K562 treated with DMSO at 1 percent for 24 hours (cell line): ENCODE measurements around the gene SAMD8. TPM values are rescaled to one million over a fixed set of nuclear protein-coding genes. Genes with fewer than 3 reads are reported as not detected.

Experiments
- total RNA-seq: library from RNA; unstranded; fragments of 300-600 nt; gene quantifications from 2 replicates; pipeline ENCODE4 v1.2.3, GENCODE V29; 2022; ENCODE audit warnings: low read depth; ENCODE audit not compliant: insufficient read depth

SAMD8 gene
- total RNA-seq: 7.4 and 7.9 TPM in 2 replicates

DNA sequence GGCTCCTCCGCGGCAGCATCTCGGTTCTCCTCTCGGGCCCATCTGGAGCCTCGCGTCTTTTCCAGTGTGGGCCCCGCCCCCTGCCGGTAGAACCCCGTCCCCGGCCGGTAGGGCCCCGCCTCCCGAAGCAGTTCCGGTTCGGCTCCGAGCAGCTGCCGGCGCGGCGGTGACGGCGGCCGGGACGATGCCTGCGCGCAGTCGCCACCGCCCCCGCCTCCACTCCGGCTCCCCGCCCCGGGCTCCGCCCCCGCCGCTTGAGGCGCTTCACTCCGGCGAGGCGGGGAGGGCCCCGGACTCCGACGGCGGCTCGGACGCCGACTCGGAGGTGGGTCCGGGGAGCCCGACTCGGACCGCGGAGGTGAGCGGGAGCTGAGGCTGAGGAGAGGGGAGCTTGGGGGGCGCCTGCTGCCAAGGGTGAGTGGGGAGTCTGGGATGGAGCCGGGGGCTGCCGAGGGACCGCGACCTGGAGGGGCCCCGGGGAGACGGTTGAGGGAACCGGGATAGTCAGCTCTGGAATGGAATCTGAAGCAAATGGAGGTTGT is at the start of gene SAMD8:
Gene SAMD8, plus strand, starts transcription at position 292 of the 542 bp plus-strand sequence. CDS start 38,873 bp downstream, outside the sequence.

DNA sequence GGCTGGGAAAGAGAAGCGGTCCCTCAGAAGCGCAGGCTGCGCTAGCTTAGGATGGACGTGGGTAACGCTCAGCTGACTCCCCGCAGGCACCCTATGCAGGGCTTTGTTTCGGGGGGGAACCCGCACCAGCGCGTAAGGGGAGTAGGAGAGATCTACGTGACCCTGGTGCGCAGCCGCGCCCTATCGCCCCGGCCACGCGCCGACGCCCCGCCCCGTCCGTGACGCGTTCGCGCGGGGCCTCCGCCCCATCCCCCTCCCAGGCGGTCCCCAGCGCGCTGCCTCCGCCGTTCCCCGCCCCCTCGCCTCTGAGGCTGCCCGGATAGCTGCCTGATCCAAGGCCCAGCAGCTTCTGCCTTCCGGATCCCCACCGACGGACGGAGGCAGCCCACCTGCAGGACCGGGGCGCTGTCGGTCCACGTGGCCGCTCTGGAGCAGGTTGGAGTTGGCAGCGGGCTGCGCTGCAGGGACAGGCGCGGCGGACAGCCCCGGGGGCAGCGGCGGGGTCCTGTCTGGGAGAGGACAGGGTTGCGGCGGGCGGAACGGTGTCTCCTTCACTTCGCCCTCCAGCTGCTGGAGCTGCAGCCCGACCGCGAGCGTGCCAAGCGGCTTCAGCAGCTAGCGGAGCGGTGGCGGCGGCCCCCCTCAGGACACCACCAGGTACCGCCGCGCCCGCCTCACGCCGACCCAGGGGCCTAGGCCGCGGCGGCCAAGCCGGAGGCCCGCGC is 99.0 kb downstream of the SAMD8 start, which contains the start of gene VDAC2:
Gene VDAC2, plus strand, starts transcription at position 515 of the 725 bp plus-strand sequence. CDS start 363 bp downstream, outside the sequence.

Other genes starting within 250 kb of the SAMD8 start
- gene VDAC2, start 99.1 kb downstream of the SAMD8 start, total RNA-seq: 250 and 286 TPM in 2 replicates
- 35.7 and 46.9 TPM in 2 replicates for gene COMTD1, start 124.3 kb downstream of the SAMD8 start, total RNA-seq